Calu3 (cell line): ENCODE results near the gene MIB2. TPM values are rescaled to one million over a fixed set of nuclear protein-coding genes. Genes with fewer than 3 reads are reported as not detected.

Source experiments
- BruUV-seq: library from RNA; stranded (reverse); fragments of 400-500 nt; replicated peaks from 2 replicates; lab custom pipeline; 2021; lab: Mats Ljungman, UMichigan
- CTCF ChIA-PET: fragments of 300-600 bp; sonication (Branson Sonifier 250); formaldehyde crosslinking; loops from one replicate; lab custom pipeline; 2022; ENCODE audit warnings: antibody characterized with exemption; lab: Charles Lee
- DNase-seq: peaks from one replicate; pipeline ENCODE4 v3.0.0; 2022
- H3K27ac Mint-ChIP-seq: one replicate; pipeline ENCODE4 v1.8.0; 2022; ENCODE audit warnings: mixed read lengths; ENCODE audit not compliant: unreplicated experiment
- H3K27me3 Mint-ChIP-seq: one replicate; pipeline ENCODE4 v1.8.0; 2022; ENCODE audit warnings: mixed read lengths; ENCODE audit not compliant: unreplicated experiment
- H3K36me3 Mint-ChIP-seq: one replicate; pipeline ENCODE4 v1.8.0; 2022; ENCODE audit warnings: mild to moderate bottlenecking, moderate library complexity, mixed read lengths; ENCODE audit not compliant: insufficient read depth, unreplicated experiment
- H3K4me1 Mint-ChIP-seq: one replicate; pipeline ENCODE4 v1.8.0; 2022; ENCODE audit warnings: mild to moderate bottlenecking, low read depth, mixed read lengths; ENCODE audit not compliant: unreplicated experiment
- H3K4me3 Mint-ChIP-seq: one replicate; pipeline ENCODE4 v1.8.0; 2022; ENCODE audit warnings: mild to moderate bottlenecking, low read depth, moderate library complexity, mixed read lengths; ENCODE audit not compliant: unreplicated experiment
- H3K9me3 Mint-ChIP-seq: one replicate; pipeline ENCODE4 v1.8.0; 2022; ENCODE audit warnings: low read depth, mixed read lengths; ENCODE audit not compliant: unreplicated experiment
- CTCF ChIP-seq: fragments of 200-600 bp; IDR thresholded peaks from one replicate; pipeline ENCODE4 v1.8.0; 2022; ENCODE audit warnings: antibody characterized with exemption; ENCODE audit not compliant: unreplicated experiment
- intact Hi-C: fragments of 100-400 bp; cut with micrococcal nuclease; formaldehyde crosslinking; loops from one replicate; pipeline ENCODE4 v1.10.0; 2022; ENCODE audit not compliant: unreplicated experiment
- total RNA-seq: library from RNA; stranded (reverse); gene quantifications from 2 replicates; pipeline ENCODE4 v1.2.3, GENCODE V29; 2022

MIB2 gene
- total RNA-seq, 1 experiment from 2014 or later, result 50.3 TPM

GRCh38 chr1:1627829-1628753 is 12.8 kb downstream of the MIB2 start:
- no peak for TF ChIP-seq CTCF
- no peak for DNase-seq
- no peaks in the 10 kb centered on the region for H3K4me1 Mint-ChIP-seq
- H3K27me3 Mint-ChIP-seq, result no peaks in the 10 kb centered on the region
- H3K9me3 Mint-ChIP-seq, result no peaks in the 10 kb centered on the region
- H3K27ac Mint-ChIP-seq, result no peak overlapping the region
- intact Hi-C loops, result no loop called here
- H3K36me3 Mint-ChIP-seq, result peaks cover 5% of the 10 kb centered on the region
- no TSS peak for BruUV-seq
- H3K4me3 Mint-ChIP-seq, result no peak overlapping the region
- CTCF ChIA-PET, result no interaction called here

- H3K36me3 Mint-ChIP-seq, result peaks cover 5% of the 10 kb centered on the region
- CTCF ChIA-PET, result interaction anchor here (0.6 to 0.7 kb wide), 2 partner anchors 130 to 189 kb away, joined by 3 read pairs; no protein-coding TSS in a partner anchor
- no peaks in the 10 kb centered on the region for H3K4me1 Mint-ChIP-seq
- no TSS peak for BruUV-seq
- no peaks in the 10 kb centered on the region for H3K27me3 Mint-ChIP-seq
- H3K27ac Mint-ChIP-seq, result no peak overlapping the region
- intact Hi-C loops, result no loop called here
- no peak for TF ChIP-seq CTCF
- DNase-seq, result no peak
- H3K9me3 Mint-ChIP-seq, result no peaks in the 10 kb centered on the region
- H3K4me3 Mint-ChIP-seq, result no peak overlapping the region
Observed at GRCh38 chr1:1628754-1629429, 13.6 kb downstream of the MIB2 start.

GRCh38 chr1:1629430-1630190 is 14.3 kb downstream of the MIB2 start:
- no peaks in the 10 kb centered on the region for H3K4me1 Mint-ChIP-seq
- H3K4me3 Mint-ChIP-seq, result no peak overlapping the region
- peaks cover 5% of the 10 kb centered on the region for H3K36me3 Mint-ChIP-seq
- no peaks in the 10 kb centered on the region for H3K27me3 Mint-ChIP-seq
- CTCF ChIA-PET, result interaction anchor here (0.6 to 0.7 kb wide), 2 partner anchors 130 to 188 kb away, joined by 3 read pairs; no protein-coding TSS in a partner anchor
- no peak for DNase-seq
- BruUV-seq, result no TSS peak
- intact Hi-C loops, result no loop called here
- H3K9me3 Mint-ChIP-seq, result no peaks in the 10 kb centered on the region
- no peak for TF ChIP-seq CTCF
- no peak overlapping the region for H3K27ac Mint-ChIP-seq
